HG03354 (cell line): ENCODE data around the gene KDM5A.
"Not testable (repeated sequence)": the region's sequence is repeated elsewhere in the genome, so short reads cannot be mapped to it uniquely, and the experiment has no call there.

Experiments
- ATAC-seq: cut with Tn5 transposase; IDR thresholded peaks from one replicate; pipeline ENCODE4 v1.9.1; 2021; ENCODE audit warnings: mild to moderate bottlenecking; ENCODE audit not compliant: unreplicated experiment, poor library complexity, severe bottlenecking

Gene KDM5A

GRCh38 chr12:389142-390096 lies at the start of gene KDM5A:
KDM5A (minus strand) TSS chr12:389320; CDS start chr12:389091, 229 bp downstream.
- peak; percentile 93 for ATAC-seq

DNA sequence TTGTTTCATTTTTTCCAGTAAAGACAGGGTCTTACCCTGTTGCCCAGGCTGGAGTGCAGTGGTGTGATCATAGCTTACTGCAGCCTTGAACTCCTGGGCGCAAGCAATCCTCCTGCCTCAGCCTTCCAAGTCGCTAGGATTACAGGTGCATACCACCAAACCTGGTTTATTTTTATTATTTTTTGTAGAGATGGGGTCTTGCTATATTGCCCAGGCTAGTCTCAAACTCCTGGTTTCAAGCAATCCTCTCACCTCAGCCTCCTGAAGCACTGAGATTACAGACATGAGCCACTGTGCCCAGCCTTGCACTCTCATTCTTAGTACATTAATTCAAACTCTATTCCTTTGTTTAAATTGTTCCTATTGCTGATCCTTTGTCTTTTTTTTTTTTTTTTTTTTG lies 46.6 kb upstream of the KDM5A start:
- not testable (repeated sequence) for ATAC-seq

DNA sequence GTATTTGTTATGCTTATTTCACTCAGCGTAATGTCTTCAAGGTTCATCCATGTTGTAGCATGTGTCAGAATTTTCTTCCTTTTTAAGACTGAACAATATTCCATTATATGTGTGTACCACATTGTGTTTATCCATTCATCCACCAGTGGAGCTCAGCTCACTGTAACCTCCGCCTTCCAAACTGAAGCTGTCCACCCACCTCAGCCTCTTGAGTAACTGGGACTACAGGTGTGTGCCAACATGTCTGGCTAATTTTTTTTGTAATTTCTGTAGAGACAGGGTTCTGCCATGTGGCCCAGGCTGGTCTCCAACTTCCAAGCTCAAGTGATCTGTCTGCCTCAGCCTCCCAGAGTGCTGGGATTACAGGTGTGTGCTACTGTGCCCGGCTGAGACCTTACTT lies 33.4 kb upstream of the KDM5A start:
- ATAC-seq = no peak

DNA sequence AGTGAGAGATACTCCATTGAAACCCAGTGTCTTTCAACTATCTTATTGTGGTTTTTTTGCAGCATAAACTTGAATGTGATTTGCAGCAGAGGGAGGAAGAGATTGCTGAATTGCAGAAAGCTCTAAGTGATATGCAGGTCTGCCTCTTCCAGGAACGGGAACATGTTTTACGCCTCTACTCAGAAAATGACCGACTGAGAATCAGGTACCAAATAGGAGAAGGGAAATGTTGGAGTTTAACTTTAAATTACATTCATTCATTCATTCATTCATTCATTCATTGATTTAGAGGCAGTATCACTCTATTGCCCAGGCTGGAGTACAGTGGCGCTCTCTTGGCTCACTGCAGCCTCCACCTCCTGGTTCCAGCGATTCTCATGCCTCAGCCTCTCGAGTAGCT lies 29.3 kb upstream of the KDM5A start:
- no peak for ATAC-seq

- ATAC-seq = no peak
These were observed 25.7 kb upstream of the KDM5A start for GRCh38 chr12:414859-415258.

GRCh38 chr12:402029-402389 lies 12.9 kb upstream of the KDM5A start:
- ATAC-seq = no peak

- peak; percentile 97 for ATAC-seq
These were observed 12.3 kb upstream of the KDM5A start, which contains the start of gene CCDC77 for GRCh38 chr12:401235-402028. CCDC77 (plus strand) TSS chr12:401644; CDS start chr12:409384, 7,740 bp downstream.

GRCh38 chr12:400828-401227 lies 11.7 kb upstream of the KDM5A start:
- ATAC-seq = no peak

DNA sequence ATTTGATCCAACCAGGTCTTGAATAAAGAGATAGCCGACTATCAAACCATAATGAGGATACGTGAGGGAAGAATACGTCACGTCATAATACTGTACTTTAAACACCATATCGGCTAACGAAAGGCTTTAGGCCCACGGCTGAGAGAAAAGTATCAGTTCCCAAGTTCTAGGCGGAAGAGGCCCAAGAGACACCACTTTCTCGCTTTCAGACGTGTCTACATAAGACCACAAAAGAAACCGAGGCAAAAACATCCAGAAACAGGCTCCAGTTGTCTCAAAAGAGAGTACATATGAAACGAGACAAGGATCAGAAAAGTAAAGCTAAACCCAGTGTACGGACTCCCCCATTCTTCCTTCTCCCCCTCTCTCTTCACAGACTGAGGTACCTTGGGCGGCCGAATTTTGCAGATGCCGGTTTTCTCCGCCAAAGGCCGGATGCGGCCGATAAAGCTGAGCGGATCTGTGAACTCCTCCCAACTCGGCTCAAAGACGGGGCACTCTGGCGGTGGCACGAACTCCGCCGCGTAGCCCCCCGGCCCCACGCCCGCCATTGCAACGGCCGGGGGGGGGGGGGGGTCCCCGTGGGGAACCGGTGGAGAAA lies 479 bp downstream of the KDM5A start:
- peak; percentile 32 for ATAC-seq

DNA sequence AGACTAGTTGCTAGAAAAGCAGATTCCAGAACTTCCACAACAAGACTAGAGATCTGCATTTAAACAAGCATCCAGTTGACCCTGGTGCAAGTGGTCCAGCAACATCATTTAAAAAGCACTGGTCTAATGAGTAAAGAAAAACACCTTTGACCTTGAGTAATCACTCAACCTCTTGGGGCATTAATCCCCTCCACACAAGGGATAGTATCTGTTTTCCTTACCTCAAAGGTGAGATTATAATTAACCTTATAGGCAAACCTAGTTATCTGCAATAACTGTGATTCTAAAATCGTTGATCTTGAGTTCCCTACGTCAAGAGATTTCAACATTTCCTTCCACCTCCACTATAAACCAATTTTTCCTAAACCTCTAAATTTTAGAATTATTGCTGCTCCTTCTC lies 1.1 kb downstream of the KDM5A start:
- ATAC-seq = no peak

- ATAC-seq = no peak
These were observed 2.5 kb downstream of the KDM5A start for GRCh38 chr12:386651-387050.

GRCh38 chr12:370739-371485 lies 18.2 kb downstream of the KDM5A start:
- not testable (repeated sequence) for ATAC-seq

DNA sequence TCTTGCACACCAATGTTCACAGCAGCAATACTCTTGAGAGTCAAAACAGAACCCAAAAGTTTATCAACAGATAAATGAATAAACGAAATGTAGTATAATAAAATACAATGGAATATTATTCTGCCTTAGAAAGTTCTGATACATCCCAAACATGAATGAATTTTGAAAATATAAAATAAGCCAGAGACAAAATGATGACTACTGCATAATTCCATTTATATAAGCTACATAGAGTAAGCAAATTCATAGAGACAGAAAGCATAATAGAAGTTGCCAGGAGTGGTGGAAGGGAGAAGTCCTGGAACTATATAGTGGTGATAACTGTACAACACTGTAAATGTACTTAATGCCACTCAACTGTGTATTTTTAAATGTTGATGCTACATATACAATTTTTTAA lies 21.1 kb downstream of the KDM5A start:
- ATAC-seq = no peak

GRCh38 chr12:366820-367219 lies 22.3 kb downstream of the KDM5A start:
- no peak for ATAC-seq

DNA sequence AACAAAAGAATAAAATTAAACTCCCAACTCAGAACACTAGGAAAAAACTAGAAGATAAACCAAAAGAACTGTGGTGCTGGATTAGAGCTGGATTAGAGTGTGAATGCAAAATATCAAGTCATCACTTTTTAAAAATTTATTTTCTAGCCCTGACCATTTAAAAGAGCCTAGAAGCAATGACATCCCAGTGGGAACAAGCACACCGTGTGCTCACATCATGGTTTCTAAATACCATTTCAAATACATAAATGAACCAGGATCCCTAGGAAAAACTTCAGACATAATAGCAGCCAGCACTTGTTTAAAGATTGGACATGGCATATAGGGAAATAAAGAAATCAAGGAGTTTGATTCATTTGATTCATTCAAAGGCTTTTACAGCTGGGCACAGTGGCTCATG lies 30.0 kb downstream of the KDM5A start:
- no peak for ATAC-seq

DNA sequence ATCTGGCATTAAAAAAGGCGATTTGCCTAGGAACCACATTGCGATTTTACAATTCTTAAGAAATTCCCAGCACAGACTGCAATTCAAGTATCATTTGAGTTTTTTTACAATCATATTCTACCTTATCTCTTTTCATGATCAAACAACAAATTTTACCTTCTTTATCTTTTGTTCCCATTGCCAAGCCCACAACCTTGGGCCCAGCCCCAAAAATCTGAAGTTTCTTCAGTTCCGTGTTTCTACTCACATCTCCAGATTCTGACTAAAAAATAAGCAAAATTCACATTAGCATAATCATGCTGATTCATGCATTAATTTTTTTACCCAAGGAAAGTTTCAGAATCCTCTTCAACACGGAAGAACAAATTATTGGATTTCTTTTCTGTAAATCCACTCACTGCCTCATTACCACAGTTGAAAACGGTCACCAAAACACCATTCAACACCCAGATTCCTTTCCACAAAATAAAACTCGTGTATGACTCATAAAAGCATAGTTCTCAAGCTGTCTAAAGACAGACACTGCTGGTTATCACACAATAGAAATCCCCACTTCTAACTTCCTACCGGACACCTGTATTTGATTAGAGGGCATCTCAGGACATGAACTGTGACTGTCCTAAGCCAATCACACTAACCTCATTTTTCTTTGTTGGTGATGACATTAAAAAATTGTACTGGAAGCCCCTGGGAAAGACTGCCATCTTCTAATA lies 32.7 kb downstream of the KDM5A start:
- ATAC-seq = no peak

DNA sequence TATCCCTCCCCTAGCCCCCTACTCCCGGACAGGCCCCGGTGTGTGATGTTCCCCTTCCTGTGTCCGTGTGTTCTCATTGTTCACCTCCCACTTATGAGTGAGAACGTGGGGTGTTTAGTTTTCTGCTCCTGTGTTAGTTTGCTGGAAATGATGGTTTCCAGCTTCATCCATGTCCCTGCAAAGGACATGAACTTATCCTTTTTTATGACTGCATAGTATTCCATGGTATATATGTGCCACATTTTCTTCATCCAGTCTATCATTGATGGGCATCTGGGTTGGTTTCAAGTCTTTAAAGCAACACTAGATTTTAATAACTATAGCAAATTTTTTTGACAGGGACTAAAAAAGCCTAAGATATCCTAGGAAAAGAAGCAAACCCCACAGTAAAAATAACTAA lies 37.9 kb downstream of the KDM5A start:
- not testable (repeated sequence) for ATAC-seq

DNA sequence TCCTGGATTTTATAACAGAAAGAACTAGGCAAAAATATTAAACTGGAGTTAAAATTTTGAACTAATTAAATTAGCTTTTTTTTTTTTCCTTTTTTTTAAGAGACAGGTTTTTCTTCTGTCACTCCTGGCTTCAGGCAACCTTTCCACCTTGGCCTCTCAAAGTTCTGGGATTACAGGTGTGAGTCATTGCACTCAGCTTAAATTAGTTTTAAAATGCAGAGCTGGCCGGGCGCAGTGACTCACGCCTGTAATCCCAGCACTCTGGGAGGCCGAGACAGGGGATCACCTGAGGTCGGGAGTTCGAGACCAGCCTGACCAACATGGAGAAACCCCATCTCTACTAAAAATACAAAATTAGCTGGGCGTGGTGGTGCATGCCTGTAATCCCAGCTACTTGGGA lies 39.5 kb downstream of the KDM5A start:
- ATAC-seq = not testable (repeated sequence)

DNA sequence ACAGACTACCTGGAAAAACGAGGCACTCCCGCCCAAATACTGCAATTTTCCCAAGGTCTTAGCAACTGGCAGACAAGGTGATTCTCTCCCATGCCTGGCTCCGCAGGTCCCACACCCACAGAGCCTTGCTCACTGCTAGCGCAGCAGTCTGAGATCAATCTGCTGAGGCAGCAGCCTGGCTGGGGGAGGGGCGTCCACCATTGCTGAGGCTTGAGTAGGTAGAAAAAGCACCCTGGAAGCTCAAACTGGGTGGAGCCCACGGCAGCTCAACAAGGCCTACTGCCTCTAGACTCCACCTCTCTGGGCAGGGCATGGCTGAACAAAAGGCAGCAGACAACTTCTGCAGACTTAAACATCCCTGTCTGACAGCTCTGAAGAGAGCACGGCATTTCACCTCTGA lies 46.1 kb downstream of the KDM5A start:
- ATAC-seq = not testable (repeated sequence)
